Activated naive CD8-positive, alpha-beta T cell (primary cell): Measurements from ENCODE around the gene NFKBIA.
A peak's percentile ranks its signal among the peaks of the same experiment; 100 is the strongest.
"Not testable (repeated sequence)": the region's sequence is repeated elsewhere in the genome, so short reads cannot be mapped to it uniquely, and the experiment has no call there.

ENCODE experiments used
- H3K27ac Mint-ChIP-seq: one replicate; pipeline ENCODE4 v1.8.0; 2021; ENCODE audit warnings: mixed read lengths
- H3K27me3 Mint-ChIP-seq: one replicate; pipeline ENCODE4 v1.8.0; 2021; ENCODE audit warnings: mixed read lengths
- H3K36me3 Mint-ChIP-seq: one replicate; pipeline ENCODE4 v1.8.0; 2021; ENCODE audit warnings: mixed read lengths
- H3K4me1 Mint-ChIP-seq: one replicate; pipeline ENCODE4 v1.8.0; 2021; ENCODE audit warnings: low read depth, mixed read lengths
- H3K4me3 Mint-ChIP-seq: one replicate; pipeline ENCODE4 v1.8.0; 2021; ENCODE audit warnings: mild to moderate bottlenecking, mixed read lengths
- H3K9me3 Mint-ChIP-seq: one replicate; pipeline ENCODE4 v1.8.0; 2021; ENCODE audit warnings: low read depth, mixed read lengths

Gene NFKBIA

DNA sequence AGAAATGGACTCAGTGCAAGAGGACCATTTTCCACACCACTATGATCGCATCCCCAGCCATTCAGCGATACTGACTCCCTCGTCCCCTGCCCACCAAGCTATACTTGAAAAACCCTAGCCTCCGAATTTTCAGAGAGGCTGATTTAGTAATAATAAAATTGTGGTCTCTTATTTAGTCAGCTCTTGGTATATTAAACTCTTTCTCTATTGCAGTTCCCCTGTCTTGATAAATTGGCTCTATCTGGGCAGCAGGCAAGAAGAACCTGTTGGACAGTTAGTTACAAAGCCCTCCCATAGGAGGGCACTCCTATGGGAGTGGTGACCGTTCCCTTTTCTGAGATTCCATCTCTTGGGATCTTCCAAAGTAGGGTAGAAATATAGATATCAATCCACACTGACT, 33.6 kb downstream of the NFKBIA start:
- Mint-ChIP-seq H3K9me3 (no peaks in the 10 kb centered on the region), H3K4me3 (no peak overlapping the region), H3K27me3 (no peaks in the 10 kb centered on the region), H3K27ac (no peak overlapping the region), H3K4me1 (peaks cover 42% of the 10 kb centered on the region), H3K36me3 (peaks cover 4% of the 10 kb centered on the region)

- Mint-ChIP-seq H3K27ac (peak overlapping the region; percentile 66), H3K9me3 (no peaks in the 10 kb centered on the region), H3K36me3 (peaks cover 4% of the 10 kb centered on the region), H3K4me3 (no peak overlapping the region), H3K27me3 (no peaks in the 10 kb centered on the region), H3K4me1 (peaks cover 50% of the 10 kb centered on the region)
Observed at GRCh38 chr14:35369701-35370191, 34.8 kb downstream of the NFKBIA start.

- H3K4me3 Mint-ChIP-seq, result peak overlapping the region; percentile 61
Observed at GRCh38 chr14:35368583-35369392, 35.8 kb downstream of the NFKBIA start.

GRCh38 chr14:35368139-35368460, 36.4 kb downstream of the NFKBIA start:
- H3K9me3 Mint-ChIP-seq, result no peaks in the 10 kb centered on the region
- H3K36me3 Mint-ChIP-seq, result peaks cover 4% of the 10 kb centered on the region
- peaks cover 52% of the 10 kb centered on the region for H3K4me1 Mint-ChIP-seq
- H3K27ac Mint-ChIP-seq, result peak overlapping the region; percentile 98
- H3K27me3 Mint-ChIP-seq, result no peaks in the 10 kb centered on the region
- peak overlapping the region; percentile 61 for H3K4me3 Mint-ChIP-seq

More at GRCh38 chr14:35368583-35369392, 35.8 kb downstream of the NFKBIA start:
- Mint-ChIP-seq H3K36me3 (peaks cover 4% of the 10 kb centered on the region), H3K27ac (peak overlapping the region; percentile 98), H3K9me3 (no peaks in the 10 kb centered on the region), H3K27me3 (no peaks in the 10 kb centered on the region), H3K4me1 (peaks cover 50% of the 10 kb centered on the region)

DNA sequence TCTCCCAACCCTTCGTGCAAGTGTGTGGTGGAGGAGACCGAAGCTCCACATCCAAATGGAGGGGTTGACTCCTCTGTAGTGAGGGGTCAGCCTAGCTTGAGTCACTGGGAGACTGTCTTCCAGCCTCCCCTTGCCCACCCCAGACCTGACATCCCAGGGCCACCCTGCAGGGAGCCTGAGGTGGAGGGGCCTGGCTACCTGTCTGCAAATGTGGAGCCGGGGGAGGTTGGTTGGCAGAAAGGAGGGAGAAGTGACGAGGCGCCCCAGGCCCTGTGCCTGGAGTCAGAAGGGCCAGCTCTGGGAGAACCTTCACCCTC, 37.5 kb downstream of the NFKBIA start:
- Mint-ChIP-seq H3K9me3 (no peaks in the 10 kb centered on the region), H3K27ac (peak overlapping the region; percentile 98), H3K27me3 (no peaks in the 10 kb centered on the region), H3K4me3 (peak overlapping the region; percentile 61), H3K36me3 (peaks cover 4% of the 10 kb centered on the region), H3K4me1 (peaks cover 52% of the 10 kb centered on the region)

GRCh38 chr14:35366521-35366976, 38.0 kb downstream of the NFKBIA start:
- Mint-ChIP-seq H3K36me3 (peaks cover 4% of the 10 kb centered on the region), H3K27me3 (no peaks in the 10 kb centered on the region), H3K4me1 (peaks cover 52% of the 10 kb centered on the region), H3K27ac (peak overlapping the region; percentile 98), H3K4me3 (no peak overlapping the region), H3K9me3 (no peaks in the 10 kb centered on the region)

GRCh38 chr14:35366056-35366451, 38.5 kb downstream of the NFKBIA start:
- Mint-ChIP-seq H3K4me1 (peaks cover 52% of the 10 kb centered on the region), H3K4me3 (no peak overlapping the region), H3K36me3 (peaks cover 1% of the 10 kb centered on the region), H3K27ac (peak overlapping the region; percentile 98), H3K9me3 (no peaks in the 10 kb centered on the region), H3K27me3 (no peaks in the 10 kb centered on the region)

- Mint-ChIP-seq H3K4me3 (peak overlapping the region; percentile 67), H3K4me1 (peaks cover 56% of the 10 kb centered on the region), H3K27me3 (no peaks in the 10 kb centered on the region), H3K27ac (peak overlapping the region; percentile 98), H3K36me3 (no peaks in the 10 kb centered on the region), H3K9me3 (no peaks in the 10 kb centered on the region)
Observed at GRCh38 chr14:35365130-35366055, 39.2 kb downstream of the NFKBIA start.

DNA sequence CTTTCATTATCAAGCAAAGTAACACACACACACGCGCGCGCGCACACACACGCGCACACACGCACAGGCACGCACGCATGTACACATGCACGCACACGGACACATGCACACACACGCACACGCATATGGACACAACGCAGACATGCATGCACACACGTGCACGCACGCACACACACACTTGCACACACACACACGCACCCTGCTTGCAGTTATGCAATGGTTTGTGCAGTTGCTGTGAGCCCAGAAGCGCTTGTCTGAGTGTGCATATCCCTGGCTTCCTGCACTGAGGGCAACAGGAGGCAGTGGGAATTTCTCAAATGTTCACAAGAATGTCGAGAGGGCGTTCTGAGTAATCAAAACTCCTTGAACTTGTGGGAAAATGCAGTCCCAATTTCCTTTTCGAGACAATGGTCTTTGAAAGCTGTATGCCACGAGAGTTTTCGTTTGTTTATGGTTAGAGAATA, 41.6 kb downstream of the NFKBIA start:
- Mint-ChIP-seq H3K9me3 (no peaks in the 10 kb centered on the region), H3K4me1 (peaks cover 37% of the 10 kb centered on the region), H3K27ac (no peak overlapping the region), H3K36me3 (no peaks in the 10 kb centered on the region), H3K27me3 (no peaks in the 10 kb centered on the region), H3K4me3 (no peak overlapping the region)

DNA sequence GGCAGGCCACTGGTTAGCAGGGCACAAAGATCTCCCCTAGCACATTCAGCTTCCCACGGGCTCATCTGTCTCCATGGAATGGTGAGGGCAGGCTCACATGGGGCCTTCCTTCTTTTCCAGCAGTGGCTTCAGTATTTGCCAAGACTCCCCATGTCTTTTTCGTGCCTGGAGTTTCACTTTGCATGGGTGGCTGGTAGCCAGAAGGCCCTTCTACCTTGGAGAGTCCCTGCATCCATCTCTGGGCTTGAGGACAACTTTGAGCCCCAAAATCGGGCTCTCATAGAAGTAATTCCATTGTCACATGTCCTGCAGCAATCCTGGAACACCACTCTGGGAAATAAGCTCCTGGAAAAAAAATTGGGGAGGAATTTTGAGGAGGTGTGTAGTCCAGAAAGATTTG, 42.1 kb downstream of the NFKBIA start:
- H3K9me3 Mint-ChIP-seq, result no peaks in the 10 kb centered on the region
- no peaks in the 10 kb centered on the region for H3K36me3 Mint-ChIP-seq
- H3K4me1 Mint-ChIP-seq, result peaks cover 32% of the 10 kb centered on the region
- H3K27me3 Mint-ChIP-seq, result no peaks in the 10 kb centered on the region
- H3K27ac Mint-ChIP-seq, result no peak overlapping the region
- H3K4me3 Mint-ChIP-seq, result no peak overlapping the region

GRCh38 chr14:35361141-35361480, 43.4 kb downstream of the NFKBIA start:
- H3K27ac Mint-ChIP-seq, result no peak overlapping the region
- no peaks in the 10 kb centered on the region for H3K9me3 Mint-ChIP-seq
- H3K4me1 Mint-ChIP-seq, result peaks cover 29% of the 10 kb centered on the region
- H3K4me3 Mint-ChIP-seq, result no peak overlapping the region
- H3K27me3 Mint-ChIP-seq, result no peaks in the 10 kb centered on the region
- H3K36me3 Mint-ChIP-seq, result no peaks in the 10 kb centered on the region

- H3K4me1 Mint-ChIP-seq, result peaks cover 22% of the 10 kb centered on the region
- not testable (repeated sequence) for H3K36me3 Mint-ChIP-seq, H3K27ac Mint-ChIP-seq, H3K27me3 Mint-ChIP-seq, H3K4me3 Mint-ChIP-seq, H3K9me3 Mint-ChIP-seq
Observed at GRCh38 chr14:35359655-35360054, 44.9 kb downstream of the NFKBIA start.

GRCh38 chr14:35355981-35356841, 48.3 kb downstream of the NFKBIA start:
- peaks cover 34% of the 10 kb centered on the region for H3K4me1 Mint-ChIP-seq
- H3K27me3 Mint-ChIP-seq, result no peaks in the 10 kb centered on the region
- H3K36me3 Mint-ChIP-seq, result no peaks in the 10 kb centered on the region
- H3K4me3 Mint-ChIP-seq, result peak overlapping the region; percentile 38
- no peaks in the 10 kb centered on the region for H3K9me3 Mint-ChIP-seq
- peak overlapping the region; percentile 55 for H3K27ac Mint-ChIP-seq

DNA sequence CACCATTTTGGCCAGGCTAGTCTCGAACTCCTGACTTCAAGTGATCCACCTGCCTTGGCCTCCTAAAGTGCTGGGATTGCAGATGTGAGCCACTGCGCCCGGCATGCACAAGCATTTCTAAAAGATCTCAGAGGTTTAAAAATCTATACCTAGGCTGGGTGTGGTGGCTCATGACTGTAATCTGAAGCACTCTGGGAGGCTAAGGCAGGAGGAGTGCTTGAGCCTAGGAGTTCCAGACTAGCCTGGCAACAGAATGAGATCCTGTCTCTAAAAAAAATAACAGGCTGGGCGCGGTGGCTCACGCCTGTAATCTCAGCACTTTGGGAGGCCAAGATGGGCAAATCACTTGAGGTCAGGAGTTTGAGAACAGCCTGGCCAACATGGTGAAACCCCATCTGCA, 49.3 kb downstream of the NFKBIA start:
- H3K27me3 Mint-ChIP-seq, H3K4me3 Mint-ChIP-seq, H3K36me3 Mint-ChIP-seq, H3K27ac Mint-ChIP-seq, H3K9me3 Mint-ChIP-seq: not testable (repeated sequence)
- H3K4me1 Mint-ChIP-seq, result peaks cover 30% of the 10 kb centered on the region
